GM21447 (cell line): ENCODE results near the gene SYNE4.
"Not testable (repeated sequence)": the region's sequence is repeated elsewhere in the genome, so short reads cannot be mapped to it uniquely, and the experiment has no call there.

Experiments used
- ATAC-seq: cut with Tn5 transposase; IDR thresholded peaks from one replicate; pipeline ENCODE4 v1.9.1; 2021; ENCODE audit not compliant: unreplicated experiment

The SYNE4 gene

DNA sequence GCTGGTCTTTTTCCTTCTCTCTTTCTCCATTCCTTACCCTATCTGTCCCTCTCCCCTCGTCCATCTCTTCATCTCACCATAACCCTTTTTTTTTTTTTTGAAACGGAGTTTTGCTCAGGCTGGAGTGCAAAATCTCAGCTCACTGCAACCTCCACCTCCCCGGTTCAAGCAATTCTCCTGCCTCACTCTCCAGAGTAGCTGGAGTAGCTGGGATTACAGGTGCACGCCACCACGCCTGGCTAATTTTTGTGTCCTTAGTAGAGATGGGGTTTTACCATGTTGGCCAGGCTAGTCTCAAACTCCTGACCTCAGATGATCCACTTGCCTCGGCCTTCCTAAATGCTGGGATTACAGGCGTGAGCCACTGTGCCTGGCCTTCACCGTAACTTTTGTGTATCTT is 51.2 kb downstream of the SYNE4 start:
- not testable (repeated sequence) for ATAC-seq

DNA sequence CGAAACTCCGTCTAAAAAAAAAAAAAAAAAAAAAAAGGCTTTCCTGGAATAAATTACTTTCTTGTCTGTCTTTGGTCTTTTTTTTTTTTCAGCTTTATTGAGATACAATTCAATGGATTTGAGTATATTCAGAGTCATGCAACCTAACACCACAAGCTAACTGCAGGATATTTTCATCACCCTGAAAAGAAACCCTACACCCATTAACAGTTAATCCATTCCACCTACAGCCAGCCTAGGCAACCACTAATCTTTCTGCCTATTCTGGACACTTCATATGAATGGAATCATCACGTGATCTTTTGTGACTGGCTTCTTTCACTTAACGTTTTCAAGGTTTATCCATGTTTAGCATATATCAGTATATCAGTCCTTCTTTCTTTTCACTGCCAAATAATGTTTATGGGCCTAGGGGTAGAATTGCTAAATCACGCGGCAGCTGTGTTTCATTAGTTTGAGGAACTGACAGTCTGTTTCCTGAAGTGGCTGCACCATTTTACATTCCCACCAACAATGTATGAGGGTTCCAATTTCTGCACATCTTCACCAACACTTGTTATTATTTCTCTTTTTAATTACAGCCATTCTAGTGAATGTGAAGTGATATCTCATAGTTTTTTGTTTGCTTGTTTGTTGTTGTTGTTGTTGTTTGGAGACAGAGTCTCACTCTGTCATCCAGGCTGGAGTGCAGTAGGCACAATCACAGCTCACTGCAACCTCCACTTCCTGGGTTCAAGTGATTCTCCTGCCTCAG is 52.6 kb downstream of the SYNE4 start:
- ATAC-seq = no peak
